GM10266 (cell line): ENCODE measurements around the gene FBXO31.

Experiments
- DNase-seq: peaks from one replicate; pipeline ENCODE4 v3.0.0; 2012; ENCODE audit errors: extremely low spot score
- CTCF ChIP-seq: IDR thresholded peaks from 2 replicates; pipeline ENCODE4 v1.5.1; 2012; ENCODE audit warnings: mild to moderate bottlenecking, low read depth; ENCODE audit not compliant: control insufficient read depth, insufficient read depth; ENCODE audit errors: missing control alignments

Gene FBXO31

GRCh38 chr16:87422106-87422505, 38.5 kb upstream of the FBXO31 start:
- no peak for TF ChIP-seq CTCF
- no peak for DNase-seq

GRCh38 chr16:87421003-87421912, 37.7 kb upstream of the FBXO31 start:
- DNase-seq: no peak
- TF ChIP-seq CTCF: no peak

GRCh38 chr16:87420026-87421002, 36.7 kb upstream of the FBXO31 start:
- no peak for DNase-seq
- TF ChIP-seq CTCF: peak; percentile 25

- no peak for DNase-seq
- TF ChIP-seq CTCF: no peak
Measured at GRCh38 chr16:87418644-87419043, 35.1 kb upstream of the FBXO31 start.

GRCh38 chr16:87418216-87418615, 34.6 kb upstream of the FBXO31 start:
- TF ChIP-seq CTCF: no peak
- DNase-seq: no peak

- TF ChIP-seq CTCF: no peak
- no peak for DNase-seq
Measured at GRCh38 chr16:87417528-87417910, 33.9 kb upstream of the FBXO31 start.
